Spleen (tissue), 11 donors: ENCODE measurements around the gene ADGRD1. TPM values are rescaled to one million over a fixed set of nuclear protein-coding genes. Genes with fewer than 3 reads are reported as not detected.

ENCODE experiments used
- DNase-seq: peaks from one replicate; pipeline ENCODE4 v3.0.0-alpha.2; 2020
- H3K27ac ChIP-seq, 8 donors: fragments of 200-600 bp; sonication (generic) in 7 of 8; 1 replicate in 4 of 8; 2 replicates in 4 of 8; pipeline versions ENCODE4 v1.5.0 to v1.8.0; 2016 to 2021; ENCODE audit warnings: inconsistent platforms in 4 of 8, mild to moderate bottlenecking in 4 of 8, moderate library complexity in 1 of 8
- H3K27me3 ChIP-seq, 7 donors: fragments of 200-600 bp; sonication (generic) in 6 of 7; replicated peaks in 1 of 7; 1 replicate in 4 of 7; 2 replicates in 3 of 7; pipeline versions ENCODE4 v1.5.0 to v1.8.0; 2016 to 2021; ENCODE audit warnings: inconsistent platforms in 3 of 7, mild to moderate bottlenecking in 1 of 7
- H3K36me3 ChIP-seq, 6 donors: fragments of 200-600 bp; sonication (generic) in 5 of 6; 1 replicate in 4 of 6; 2 replicates in 2 of 6; pipeline versions ENCODE4 v1.5.0 to v1.8.0; 2016 to 2021; ENCODE audit warnings: inconsistent platforms in 2 of 6
- H3K4me1 ChIP-seq, 6 donors: fragments of 200-600 bp; sonication (generic) in 5 of 6; 1 replicate in 3 of 6; 2 replicates in 3 of 6; pipeline versions ENCODE4 v1.5.0 to v1.8.0; 2016 to 2021; ENCODE audit warnings: inconsistent platforms in 3 of 6
- H3K4me3 ChIP-seq, 8 donors: fragments of 200-600 bp; sonication (generic) in 7 of 8; 1 replicate in 4 of 8; 2 replicates in 4 of 8; pipeline versions ENCODE4 v1.5.0 to v1.8.0; 2016 to 2021; ENCODE audit warnings: inconsistent platforms in 4 of 8, mild to moderate bottlenecking in 4 of 8, moderate library complexity in 2 of 8
- H3K9me3 ChIP-seq, 8 donors: fragments of 200-600 bp; sonication (generic) in 7 of 8; 1 replicate in 4 of 8; 2 replicates in 4 of 8; pipeline versions ENCODE4 v1.5.0 to v1.8.0; 2016 to 2021; ENCODE audit warnings: inconsistent platforms in 4 of 8
- CTCF ChIP-seq, 11 experiments: fragments of 200-600 bp in 7 of 11; fragments of 450-650 bp in 4 of 11; sonication (generic) in 4 of 11; IDR thresholded peaks in 8 of 11; conservative IDR thresholded peaks in 3 of 11; 1 replicate in 7 of 11; 2 replicates in 4 of 11; pipeline versions ENCODE4 v1.4.0 to v1.8.0; 2016 to 2021; ENCODE audit warnings: antibody characterized with exemption in 11 of 11, inconsistent platforms in 4 of 11, mild to moderate bottlenecking in 1 of 11
- POLR2A ChIP-seq, 3 donors: fragments of 450-650 bp; IDR thresholded peaks; one replicate each; pipeline ENCODE4 v1.5.1; 2017; ENCODE audit warnings: antibody characterized with exemption in 3 of 3, mild to moderate bottlenecking in 1 of 3
- POLR2AphosphoS5 ChIP-seq, 3 donors: sonication (generic); formaldehyde crosslinking; IDR thresholded peaks; one replicate each; pipeline ENCODE4 v1.5.1; 2017; ENCODE audit warnings: antibody characterized with exemption in 3 of 3
- WGBS, 5 donors: extraction: QIAGEN DNeasy Blood & Tissue Kit in 3 of 5; methylation state at CpG; one replicate each; pipeline versions ENCODE4 v1.1.5 to v1.1.7; 2013 to 2018; 5-methylcytosine and 5-hydroxymethylcytosine counted together
- intact Hi-C: fragments of 100-400 bp; cut with DNase I; formaldehyde crosslinking; loops from one replicate; pipeline ENCODE4 v1.15.0; 2023; ENCODE audit warnings: low total_unique reads
- polyA plus RNA-seq, 3 donors: library from polyadenylated mRNA; stranded (reverse); fragments of 200-250 nt; gene quantifications; one replicate each; pipeline ENCODE4 v1.2.1, GENCODE V29; 2013
- total RNA-seq, 7 donors: library from RNA; depleted of rRNA in 3 of 7; stranded (reverse); fragments of >200 nt in 3 of 7; fragmentation: NEBNext Ultra II Directional in 4 of 7; extraction: Animal tissue kit (Norgen Biotek cat#: 25700) in 4 of 7; gene quantifications; one replicate each; pipeline versions ENCODE4 v1.1.0 to v1.2.1, GENCODE V29; 2016 to 2021
- donor health status: healthy with polysubstance abuse.
- donor health status: DM: no; HTN: no; CAD: no; lungs with moderate emphysema.
- donor health status: DM: no; HTN: no; CAD: no.
- donor health status: Bipolar disorder and iron deficiency.
- donor health status: healthy.
- donor health status: DM: no; HTN: no; CAD: no.
- donor health status: DM: yes; HTN: yes; CAD: no.

The ADGRD1 gene
- total and polyA plus RNA-seq, 10 donors: 0.89 to 9.7 (median 4.8) TPM

GRCh38 chr12:131121705-131122405 lies 168.1 kb downstream of the ADGRD1 start:
- peaks cover 0 to 6% (median 0%) of the 10 kb centered on the region in 7 donors for H3K27me3 ChIP-seq
- H3K9me3 ChIP-seq: no peaks in the 10 kb centered on the region
- WGBS, 5 donors: 88 to 91% (median 89%) methylated on average over 27 to 30 of the region's 30 CpGs
- intact Hi-C loops: no loop called here
- H3K27ac ChIP-seq: no peak overlapping the region
- H3K4me3 ChIP-seq: no peak overlapping the region
- DNase-seq: no peak
- no peaks in the 10 kb centered on the region for H3K36me3 ChIP-seq
- H3K4me1 ChIP-seq: peaks cover 0 to 3% (median 0%) of the 10 kb centered on the region in 6 donors
- TF ChIP-seq POLR2A (IDR thresholded peaks at IDR 0.05) (no peak), CTCF (IDR thresholded peaks at IDR 0.05 in 8 of 11, conservative IDR thresholded peaks at IDR 0.05 in 3 of 11) (no peak)

DNA sequence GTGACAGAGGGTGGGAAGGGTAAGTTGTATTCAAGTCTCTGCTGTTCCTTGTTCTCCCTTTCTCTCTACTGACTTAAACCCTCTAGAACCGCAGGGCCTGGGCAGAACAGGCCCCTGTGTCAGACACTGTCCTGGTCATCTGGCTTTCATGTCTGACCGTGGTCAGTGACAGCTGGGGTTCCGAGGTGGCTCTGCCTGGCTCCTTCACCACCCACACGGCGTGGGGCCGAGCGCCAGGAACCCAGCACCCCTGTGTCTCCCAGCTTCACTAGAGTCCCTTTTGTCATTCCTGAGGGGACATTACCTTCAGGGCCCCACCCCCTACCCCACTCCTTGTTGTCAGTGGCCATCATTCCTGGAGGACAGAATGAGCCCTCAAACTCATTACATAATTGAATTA lies 168.9 kb downstream of the ADGRD1 start:
- Histone ChIP-seq H3K9me3 (no peaks in the 10 kb centered on the region), H3K4me1 (no peaks in the 10 kb centered on the region), H3K4me3 (no peak overlapping the region), H3K27me3 (peaks cover 0 to 6% (median 0%) of the 10 kb centered on the region in 7 donors), H3K27ac (no peak overlapping the region), H3K36me3 (no peaks in the 10 kb centered on the region)
- intact Hi-C loops: no loop called here
- 66 to 95% (median 93%) methylated on average over 7 of the region's 7 CpGs for WGBS, 5 donors
- no peak for DNase-seq
- TF ChIP-seq CTCF (IDR thresholded peaks at IDR 0.05 in 8 of 11, conservative IDR thresholded peaks at IDR 0.05 in 3 of 11) (no peak), POLR2A (IDR thresholded peaks at IDR 0.05) (no peak), POLR2AphosphoS5 (IDR thresholded peaks at IDR 0.05) (no peak)

DNA sequence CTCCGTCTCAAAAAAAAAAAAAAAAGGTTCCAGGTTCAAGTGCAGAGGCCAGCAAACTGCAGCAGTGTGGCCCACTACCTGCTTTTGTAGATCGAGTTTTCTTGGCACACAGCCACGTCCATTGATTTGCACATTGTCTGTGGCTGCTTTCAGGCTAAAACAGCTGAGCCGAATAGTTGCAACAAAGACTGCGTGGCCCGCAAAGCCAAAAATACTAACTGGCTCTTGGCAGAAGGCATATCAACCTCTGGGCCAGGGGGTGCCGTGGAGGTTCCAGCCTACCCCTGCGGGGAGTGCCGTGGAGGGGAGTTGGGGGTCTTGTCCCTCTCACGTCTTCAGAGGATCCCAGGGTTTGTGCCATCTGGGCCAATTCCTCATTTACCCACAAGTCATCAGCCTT lies 170.1 kb downstream of the ADGRD1 start:
- intact Hi-C loops: no loop called here
- 89 to 93% (median 91%) methylated on average over 10 of the region's 10 CpGs for WGBS, 5 donors

More for the DNA sequence above, 170.1 kb downstream of the ADGRD1 start:
- no peak for TF ChIP-seq CTCF (IDR thresholded peaks at IDR 0.05 in 8 of 11, conservative IDR thresholded peaks at IDR 0.05 in 3 of 11)
- TF ChIP-seq POLR2A (IDR thresholded peaks at IDR 0.05): no peak
- no peak for TF ChIP-seq POLR2AphosphoS5 (IDR thresholded peaks at IDR 0.05)
- Histone ChIP-seq H3K9me3 (no peaks in the 10 kb centered on the region), H3K27me3 (peaks cover 0 to 6% (median 0%) of the 10 kb centered on the region in 7 donors), H3K36me3 (no peaks in the 10 kb centered on the region), H3K4me1 (no peaks in the 10 kb centered on the region), H3K27ac (no peak overlapping the region), H3K4me3 (no peak overlapping the region)
- no peak for DNase-seq
